IPS-NIHi7 (cell line): ENCODE measurements around the gene CYP11A1.
"Not testable (repeated sequence)": the region's sequence is repeated elsewhere in the genome, so short reads cannot be mapped to it uniquely, and the experiment has no call there.

Experiments used
- DNase-seq: peaks from one replicate; pipeline ENCODE4 v3.0.0; 2012; ENCODE audit warnings: mixed read lengths; ENCODE audit errors: extremely low spot score

The CYP11A1 gene

GRCh38 chr15:74374648-74375302, 7.3 kb upstream of the CYP11A1 start:
- DNase-seq = peak; percentile 79

GRCh38 chr15:74373731-74374647, 6.5 kb upstream of the CYP11A1 start:
- DNase-seq = peak; percentile 98

- no peak for DNase-seq
These were observed 5.7 kb upstream of the CYP11A1 start for GRCh38 chr15:74373056-74373650.

GRCh38 chr15:74370471-74370870, 3.0 kb upstream of the CYP11A1 start:
- no peak for DNase-seq

GRCh38 chr15:74369756-74370155, 2.3 kb upstream of the CYP11A1 start:
- no peak for DNase-seq

GRCh38 chr15:74369084-74369745, 1.8 kb upstream of the CYP11A1 start:
- DNase-seq = no peak

- no peak for DNase-seq
These were observed 675 bp upstream of the CYP11A1 start for GRCh38 chr15:74368121-74368520.

- peak; percentile 54 for DNase-seq
These were observed 1.6 kb downstream of the CYP11A1 start for GRCh38 chr15:74365598-74366445.

GRCh38 chr15:74364936-74365597, 2.4 kb downstream of the CYP11A1 start:
- DNase-seq = peak; percentile 49

- no peak for DNase-seq
These were observed 5.0 kb downstream of the CYP11A1 start for GRCh38 chr15:74362482-74362881.

GRCh38 chr15:74360855-74361254, 6.6 kb downstream of the CYP11A1 start:
- DNase-seq = not testable (repeated sequence)

- DNase-seq = not testable (repeated sequence)
These were observed 8.1 kb downstream of the CYP11A1 start for GRCh38 chr15:74359376-74359775.

GRCh38 chr15:74357514-74357913, 9.9 kb downstream of the CYP11A1 start:
- DNase-seq = not testable (repeated sequence)

GRCh38 chr15:74356050-74356449, 11.4 kb downstream of the CYP11A1 start:
- DNase-seq = not testable (repeated sequence)

- DNase-seq = not testable (repeated sequence)
These were observed 13.5 kb downstream of the CYP11A1 start for GRCh38 chr15:74353992-74354391.

GRCh38 chr15:74352393-74352910, 15.0 kb downstream of the CYP11A1 start:
- DNase-seq = no peak

GRCh38 chr15:74351670-74352069, 15.8 kb downstream of the CYP11A1 start:
- DNase-seq = no peak

GRCh38 chr15:74350295-74351275, 16.9 kb downstream of the CYP11A1 start:
- DNase-seq = no peak

- no peak for DNase-seq
These were observed 18.1 kb downstream of the CYP11A1 start for GRCh38 chr15:74349241-74349778.
